ENCODE results near the gene LRRC10.

DNA sequence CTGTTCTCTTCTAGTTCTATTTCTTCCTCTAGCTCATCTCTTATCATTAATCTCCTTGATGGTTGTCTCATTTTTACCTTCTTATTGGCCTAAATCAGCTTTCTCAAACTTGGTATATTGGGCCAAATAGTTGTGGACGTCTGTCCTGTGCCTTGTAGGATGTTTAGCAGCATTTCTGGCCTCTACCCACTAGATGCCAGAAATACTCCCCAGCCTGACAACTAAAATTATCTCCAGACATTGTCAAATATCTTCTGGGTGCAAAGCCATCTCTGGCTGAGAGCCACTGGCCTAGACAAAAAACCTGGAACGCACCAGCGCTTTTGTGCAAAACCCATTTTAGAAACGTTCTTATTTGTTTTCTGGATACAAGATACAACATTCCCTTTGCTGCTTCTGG lies 38.8 kb upstream of the LRRC10 start:
- TF ChIP-seq, protein P1, sequence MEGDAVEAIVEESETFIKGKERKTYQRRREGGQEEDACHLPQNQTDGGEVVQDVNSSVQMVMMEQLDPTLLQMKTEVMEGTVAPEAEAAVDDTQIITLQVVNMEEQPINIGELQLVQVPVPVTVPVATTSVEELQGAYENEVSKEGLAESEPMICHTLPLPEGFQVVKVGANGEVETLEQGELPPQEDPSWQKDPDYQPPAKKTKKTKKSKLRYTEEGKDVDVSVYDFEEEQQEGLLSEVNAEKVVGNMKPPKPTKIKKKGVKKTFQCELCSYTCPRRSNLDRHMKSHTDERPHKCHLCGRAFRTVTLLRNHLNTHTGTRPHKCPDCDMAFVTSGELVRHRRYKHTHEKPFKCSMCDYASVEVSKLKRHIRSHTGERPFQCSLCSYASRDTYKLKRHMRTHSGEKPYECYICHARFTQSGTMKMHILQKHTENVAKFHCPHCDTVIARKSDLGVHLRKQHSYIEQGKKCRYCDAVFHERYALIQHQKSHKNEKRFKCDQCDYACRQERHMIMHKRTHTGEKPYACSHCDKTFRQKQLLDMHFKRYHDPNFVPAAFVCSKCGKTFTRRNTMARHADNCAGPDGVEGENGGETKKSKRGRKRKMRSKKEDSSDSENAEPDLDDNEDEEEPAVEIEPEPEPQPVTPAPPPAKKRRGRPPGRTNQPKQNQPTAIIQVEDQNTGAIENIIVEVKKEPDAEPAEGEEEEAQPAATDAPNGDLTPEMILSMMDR (conservative IDR thresholded peaks at IDR 0.05), result no peak
- no peak for TF ChIP-seq EZH2 (IDR thresholded peaks at IDR 0.05; ENCODE audit: low read depth)
